Liver (tissue), 9 donors: ENCODE results near the gene PPP3CA. TPM values are rescaled to one million over a fixed set of nuclear protein-coding genes. Genes with fewer than 3 reads are reported as not detected.

Source experiments
- DNase-seq: peaks from one replicate; pipeline ENCODE4 v3.0.0-alpha.2; 2017; ENCODE audit warnings: low spot score
- H3K27ac ChIP-seq, 2 donors: one replicate each; pipeline ENCODE4 v1.7.0; 2013; ENCODE audit warnings: inconsistent platforms in 2 of 2, low read length in 2 of 2, control low read depth in 1 of 2, low read depth in 1 of 2, mild to moderate bottlenecking in 1 of 2
- H3K27me3 ChIP-seq, 4 donors: one replicate each; pipeline versions ENCODE4 v1.6.1 to v1.7.0; 2013; ENCODE audit warnings: low read length in 3 of 4, inconsistent platforms in 1 of 4, mild to moderate bottlenecking in 1 of 4, moderate library complexity in 1 of 4; ENCODE audit not compliant: control insufficient read depth in 4 of 4, insufficient read depth in 4 of 4
- H3K36me3 ChIP-seq, 4 donors: one replicate each; pipeline versions ENCODE4 v1.6.1 to v1.7.0; 2013; ENCODE audit warnings: low read length in 3 of 4, mild to moderate bottlenecking in 3 of 4, low read depth in 1 of 4, moderate library complexity in 1 of 4; ENCODE audit not compliant: control insufficient read depth in 4 of 4, insufficient read depth in 3 of 4
- H3K4me1 ChIP-seq, 4 donors: one replicate each; pipeline versions ENCODE4 v1.6.1 to v1.7.0; 2013; ENCODE audit warnings: low read length in 3 of 4, mild to moderate bottlenecking in 3 of 4, moderate library complexity in 1 of 4; ENCODE audit not compliant: control insufficient read depth in 4 of 4, insufficient read depth in 4 of 4
- H3K4me3 ChIP-seq, 3 donors: one replicate each; pipeline versions ENCODE4 v1.6.1 to v1.7.0; 2013; ENCODE audit warnings: low read length in 3 of 3, control low read depth in 1 of 3, low read depth in 1 of 3, mild to moderate bottlenecking in 1 of 3
- H3K9ac ChIP-seq, 2 donors: one replicate each; pipeline ENCODE4 v1.7.0; 2013; ENCODE audit warnings: low read length in 2 of 2, mild to moderate bottlenecking in 2 of 2, moderate library complexity in 2 of 2, control low read depth in 1 of 2, low read depth in 1 of 2
- H3K9me3 ChIP-seq, 4 donors: one replicate each; pipeline versions ENCODE4 v1.6.1 to v1.7.0; 2013; ENCODE audit warnings: low read length in 3 of 4; ENCODE audit not compliant: control insufficient read depth in 4 of 4
- CTCF ChIP-seq: fragments of 150-350 bp; IDR thresholded peaks from 2 replicates; pipeline ENCODE4 v1.5.1; 2017; ENCODE audit warnings: improper control_type of control experiment, low read depth, low read length; ENCODE audit not compliant: missing input control
- EGR1 ChIP-seq, 2 donors: IDR thresholded peaks; 2 replicates each; pipeline ENCODE4 v1.6.1; 2016 to 2018; ENCODE audit warnings: antibody characterized with exemption in 2 of 2, low read depth in 2 of 2
- FOXA1 ChIP-seq: IDR thresholded peaks from 2 replicates; pipeline ENCODE4 v1.6.1; 2016; ENCODE audit warnings: antibody characterized with exemption
- FOXA2 ChIP-seq: IDR thresholded peaks from 2 replicates; pipeline ENCODE4 v1.6.1; 2016; ENCODE audit warnings: antibody characterized with exemption
- GABPA ChIP-seq, 2 donors: IDR thresholded peaks in 1 of 2; conservative IDR thresholded peaks in 1 of 2; 2 replicates each; pipeline ENCODE4 v1.6.1; 2016; ENCODE audit warnings: antibody characterized with exemption in 2 of 2, mild to moderate bottlenecking in 1 of 2, moderate library complexity in 1 of 2
- HNF4A ChIP-seq, 2 donors: conservative IDR thresholded peaks; 2 replicates each; pipeline ENCODE4 v1.6.1; 2016; ENCODE audit warnings: antibody characterized with exemption in 2 of 2, mild to moderate bottlenecking in 2 of 2
- HNF4G ChIP-seq: IDR thresholded peaks from 2 replicates; pipeline ENCODE4 v1.6.1; 2016; ENCODE audit warnings: antibody characterized with exemption
- JUND ChIP-seq, 2 donors: IDR thresholded peaks; 2 replicates each; pipeline ENCODE4 v1.6.1; 2016; ENCODE audit warnings: antibody characterized with exemption in 2 of 2
- NR2F2 ChIP-seq: IDR thresholded peaks from 2 replicates; pipeline ENCODE4 v1.6.1; 2016; ENCODE audit warnings: antibody characterized with exemption
- RAD21 ChIP-seq, 2 donors: IDR thresholded peaks; 2 replicates each; pipeline ENCODE4 v1.6.1; 2016; ENCODE audit warnings: antibody characterized with exemption in 2 of 2, mild to moderate bottlenecking in 2 of 2
- RXRA ChIP-seq, 2 donors: IDR thresholded peaks; 2 replicates each; pipeline ENCODE4 v1.6.1; 2017 to 2018; ENCODE audit warnings: antibody characterized with exemption in 2 of 2, mild to moderate bottlenecking in 1 of 2
- SP1 ChIP-seq: IDR thresholded peaks from 2 replicates; pipeline ENCODE4 v1.6.1; 2018; ENCODE audit warnings: antibody characterized with exemption, mild to moderate bottlenecking
- TAF1 ChIP-seq: conservative IDR thresholded peaks from 2 replicates; pipeline ENCODE4 v1.6.1; 2016; ENCODE audit warnings: antibody characterized with exemption, mild to moderate bottlenecking
- YY1 ChIP-seq: IDR thresholded peaks from 2 replicates; pipeline ENCODE4 v1.6.1; 2016; ENCODE audit warnings: antibody characterized with exemption, mild to moderate bottlenecking
- WGBS: extraction: QIAGEN DNeasy Blood & Tissue Kit; methylation state at CpG from one replicate; pipeline ENCODE4 v1.1.7; 2013; 5-methylcytosine and 5-hydroxymethylcytosine counted together
- polyA plus RNA-seq, 2 donors: library from polyadenylated mRNA; stranded (reverse) in 1 of 2; unstranded in 1 of 2; fragments of 200-250 nt in 1 of 2; fragments of >200 nt in 1 of 2; fragmentation: Nextera tagmentation in 1 of 2; extraction: Ambion mirVana in 1 of 2; gene quantifications; one replicate each; pipeline versions ENCODE4 v1.2.1 to v1.2.3, GENCODE V29; 2013 to 2015
- total RNA-seq, 2 donors: library from RNA; depleted of rRNA; stranded (reverse); fragments of >200 nt; gene quantifications; one replicate each; pipeline ENCODE4 v1.2.3, GENCODE V29; 2014
- TF ChIP-seq, protein P1 (sequence below): IDR thresholded peaks from 2 replicates; pipeline ENCODE4 v1.6.1; 2016; ENCODE audit warnings: antibody characterized with exemption
- TF ChIP-seq, protein P2 (sequence below): IDR thresholded peaks from 2 replicates; pipeline ENCODE4 v1.6.1; 2016; ENCODE audit warnings: antibody characterized with exemption
- TF ChIP-seq, protein P3 (sequence below): IDR thresholded peaks from 2 replicates; pipeline ENCODE4 v1.6.1; 2016; ENCODE audit warnings: antibody characterized with exemption, mild to moderate bottlenecking
- TF ChIP-seq, protein P4 (sequence below): IDR thresholded peaks from 2 replicates; pipeline ENCODE4 v1.6.1; 2016; ENCODE audit warnings: antibody characterized with exemption
- donor health status: healthy.
- donor health status: healthy.
- donor health status: healthy.
- donor health status: healthy.
- donor health status: healthy.

PPP3CA gene
- total and polyA plus RNA-seq, 4 donors = 3.6 to 18.2 (median 14.2) TPM

GRCh38 chr4:101155945-101156344 is 191.4 kb downstream of the PPP3CA start:
- Histone ChIP-seq H3K36me3 (no peaks in the 10 kb centered on the region), H3K9me3 (no peaks in the 10 kb centered on the region), H3K27ac (no peak overlapping the region), H3K4me1 (no peaks in the 10 kb centered on the region), H3K4me3 (no peak overlapping the region), H3K27me3 (no peaks in the 10 kb centered on the region), H3K9ac (no peak overlapping the region)
- TF ChIP-seq SP1 (no peak), RXRA (IDR thresholded peaks at IDR 0.05) (no peak), JUND (IDR thresholded peaks at IDR 0.05) (no peak), NR2F2 (no peak), FOXA1 (no peak), TAF1 (no peak), HNF4G (no peak), YY1 (no peak), HNF4A (conservative IDR thresholded peaks at IDR 0.05) (no peak), GABPA (IDR thresholded peaks at IDR 0.05 in 1 of 2, conservative IDR thresholded peaks at IDR 0.05 in 1 of 2) (no peak), RAD21 (IDR thresholded peaks at IDR 0.05) (no peak)
- TF ChIP-seq, protein P1, sequence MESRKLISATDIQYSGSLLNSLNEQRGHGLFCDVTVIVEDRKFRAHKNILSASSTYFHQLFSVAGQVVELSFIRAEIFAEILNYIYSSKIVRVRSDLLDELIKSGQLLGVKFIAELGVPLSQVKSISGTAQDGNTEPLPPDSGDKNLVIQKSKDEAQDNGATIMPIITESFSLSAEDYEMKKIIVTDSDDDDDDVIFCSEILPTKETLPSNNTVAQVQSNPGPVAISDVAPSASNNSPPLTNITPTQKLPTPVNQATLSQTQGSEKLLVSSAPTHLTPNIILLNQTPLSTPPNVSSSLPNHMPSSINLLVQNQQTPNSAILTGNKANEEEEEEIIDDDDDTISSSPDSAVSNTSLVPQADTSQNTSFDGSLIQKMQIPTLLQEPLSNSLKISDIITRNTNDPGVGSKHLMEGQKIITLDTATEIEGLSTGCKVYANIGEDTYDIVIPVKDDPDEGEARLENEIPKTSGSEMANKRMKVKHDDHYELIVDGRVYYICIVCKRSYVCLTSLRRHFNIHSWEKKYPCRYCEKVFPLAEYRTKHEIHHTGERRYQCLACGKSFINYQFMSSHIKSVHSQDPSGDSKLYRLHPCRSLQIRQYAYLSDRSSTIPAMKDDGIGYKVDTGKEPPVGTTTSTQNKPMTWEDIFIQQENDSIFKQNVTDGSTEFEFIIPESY = no peak
- TF ChIP-seq, protein P2, sequence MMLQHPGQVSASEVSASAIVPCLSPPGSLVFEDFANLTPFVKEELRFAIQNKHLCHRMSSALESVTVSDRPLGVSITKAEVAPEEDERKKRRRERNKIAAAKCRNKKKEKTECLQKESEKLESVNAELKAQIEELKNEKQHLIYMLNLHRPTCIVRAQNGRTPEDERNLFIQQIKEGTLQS = no peak
- DNase-seq = no peak
- WGBS = 90% methylated on average over 1 of the region's 1 CpG

- no peaks in the 10 kb centered on the region for H3K27me3 ChIP-seq
- no peak for DNase-seq
- H3K9ac ChIP-seq = no peak overlapping the region
- H3K4me3 ChIP-seq = no peak overlapping the region
- H3K36me3 ChIP-seq = no peaks in the 10 kb centered on the region
- TF ChIP-seq GABPA (IDR thresholded peaks at IDR 0.05 in 1 of 2, conservative IDR thresholded peaks at IDR 0.05 in 1 of 2) (no peak), CTCF (no peak), TAF1 (no peak), EGR1 (IDR thresholded peaks at IDR 0.05; ENCODE audit: low read depth in 2 of 2) (no peak), RAD21 (IDR thresholded peaks at IDR 0.05) (no peak), SP1 (no peak), HNF4G (no peak), RXRA (IDR thresholded peaks at IDR 0.05) (no peak), FOXA2 (no peak), FOXA1 (no peak), HNF4A (conservative IDR thresholded peaks at IDR 0.05) (no peak), NR2F2 (no peak), YY1 (no peak), JUND (IDR thresholded peaks at IDR 0.05) (no peak)
- TF ChIP-seq, protein P2 = no peak
- TF ChIP-seq, protein P1 = no peak
- TF ChIP-seq, protein P3, sequence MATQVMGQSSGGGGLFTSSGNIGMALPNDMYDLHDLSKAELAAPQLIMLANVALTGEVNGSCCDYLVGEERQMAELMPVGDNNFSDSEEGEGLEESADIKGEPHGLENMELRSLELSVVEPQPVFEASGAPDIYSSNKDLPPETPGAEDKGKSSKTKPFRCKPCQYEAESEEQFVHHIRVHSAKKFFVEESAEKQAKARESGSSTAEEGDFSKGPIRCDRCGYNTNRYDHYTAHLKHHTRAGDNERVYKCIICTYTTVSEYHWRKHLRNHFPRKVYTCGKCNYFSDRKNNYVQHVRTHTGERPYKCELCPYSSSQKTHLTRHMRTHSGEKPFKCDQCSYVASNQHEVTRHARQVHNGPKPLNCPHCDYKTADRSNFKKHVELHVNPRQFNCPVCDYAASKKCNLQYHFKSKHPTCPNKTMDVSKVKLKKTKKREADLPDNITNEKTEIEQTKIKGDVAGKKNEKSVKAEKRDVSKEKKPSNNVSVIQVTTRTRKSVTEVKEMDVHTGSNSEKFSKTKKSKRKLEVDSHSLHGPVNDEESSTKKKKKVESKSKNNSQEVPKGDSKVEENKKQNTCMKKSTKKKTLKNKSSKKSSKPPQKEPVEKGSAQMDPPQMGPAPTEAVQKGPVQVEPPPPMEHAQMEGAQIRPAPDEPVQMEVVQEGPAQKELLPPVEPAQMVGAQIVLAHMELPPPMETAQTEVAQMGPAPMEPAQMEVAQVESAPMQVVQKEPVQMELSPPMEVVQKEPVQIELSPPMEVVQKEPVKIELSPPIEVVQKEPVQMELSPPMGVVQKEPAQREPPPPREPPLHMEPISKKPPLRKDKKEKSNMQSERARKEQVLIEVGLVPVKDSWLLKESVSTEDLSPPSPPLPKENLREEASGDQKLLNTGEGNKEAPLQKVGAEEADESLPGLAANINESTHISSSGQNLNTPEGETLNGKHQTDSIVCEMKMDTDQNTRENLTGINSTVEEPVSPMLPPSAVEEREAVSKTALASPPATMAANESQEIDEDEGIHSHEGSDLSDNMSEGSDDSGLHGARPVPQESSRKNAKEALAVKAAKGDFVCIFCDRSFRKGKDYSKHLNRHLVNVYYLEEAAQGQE = no peak
- TF ChIP-seq, protein P4, sequence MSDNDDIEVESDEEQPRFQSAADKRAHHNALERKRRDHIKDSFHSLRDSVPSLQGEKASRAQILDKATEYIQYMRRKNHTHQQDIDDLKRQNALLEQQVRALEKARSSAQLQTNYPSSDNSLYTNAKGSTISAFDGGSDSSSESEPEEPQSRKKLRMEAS = no peak
- no peak overlapping the region for H3K27ac ChIP-seq
- no peaks in the 10 kb centered on the region for H3K9me3 ChIP-seq
- no peaks in the 10 kb centered on the region for H3K4me1 ChIP-seq
These were observed 192.0 kb downstream of the PPP3CA start for GRCh38 chr4:101155368-101155767.
